Activated CD8-positive, alpha-beta T cell treated with anti-CD3 and anti-CD28 coated beads, Interleukin-2, amount 10 ng/mL, durations not matched to agents 7 days and 5 days (primary cell): Measurements from ENCODE around the gene HCRT. TPM values are rescaled to one million over a fixed set of nuclear protein-coding genes. Genes with fewer than 3 reads are reported as not detected.
A peak's percentile ranks its signal among the peaks of the same experiment; 100 is the strongest.
"Not testable (repeated sequence)": the region's sequence is repeated elsewhere in the genome, so short reads cannot be mapped to it uniquely, and the experiment has no call there.

Source experiments
- ATAC-seq: fragments of 150-1000 bp; cut with Tn5 transposase; one replicate; pipeline ENCODE4 v1.10.0; 2021; ENCODE audit warnings: moderate library complexity
- CTCF ChIA-PET: fragments of 350-600 bp; sonication (Branson Sonifier 250); formaldehyde crosslinking; loops from one replicate; lab custom pipeline; 2021; ENCODE audit warnings: antibody characterized with exemption; lab: Charles Lee
- POLR2A ChIA-PET: fragments of 350-600 bp; sonication (Branson Sonifier 250); formaldehyde crosslinking; loops from one replicate; lab custom pipeline; 2021; ENCODE audit warnings: antibody characterized with exemption; lab: Charles Lee
- DNase-seq: peaks from one replicate; pipeline ENCODE4 v3.0.0-alpha.2; 2020
- H3K27ac Mint-ChIP-seq: one replicate; pipeline ENCODE4 v1.8.0; 2021; ENCODE audit warnings: mild to moderate bottlenecking, mixed read lengths
- H3K27me3 Mint-ChIP-seq: one replicate; pipeline ENCODE4 v1.8.0; 2021; ENCODE audit warnings: low read depth, mixed read lengths
- H3K36me3 Mint-ChIP-seq: one replicate; pipeline ENCODE4 v1.8.0; 2021; ENCODE audit warnings: low read depth, mixed read lengths
- H3K4me1 Mint-ChIP-seq: one replicate; pipeline ENCODE4 v1.8.0; 2021; ENCODE audit warnings: low read depth, mixed read lengths
- H3K4me3 Mint-ChIP-seq: one replicate; pipeline ENCODE4 v1.8.0; 2021; ENCODE audit warnings: mild to moderate bottlenecking, mixed read lengths
- H3K9me3 Mint-ChIP-seq: one replicate; pipeline ENCODE4 v1.8.0; 2022; ENCODE audit warnings: mixed read lengths; ENCODE audit not compliant: insufficient read depth
- total RNA-seq, 2 experiments: library from RNA; stranded (reverse); gene quantifications; one replicate each; pipeline ENCODE4 v1.2.3, GENCODE V29; 2021

The HCRT gene
- total RNA-seq, 2 experiments from 2014 or later: not detected

- DNase-seq, H3K9me3 Mint-ChIP-seq, H3K27ac Mint-ChIP-seq, H3K4me3 Mint-ChIP-seq, POLR2A ChIA-PET, H3K36me3 Mint-ChIP-seq, ATAC-seq: not testable (repeated sequence)
- H3K4me1 Mint-ChIP-seq: peaks cover 46% of the 10 kb centered on the region
- H3K27me3 Mint-ChIP-seq: peaks cover 10% of the 10 kb centered on the region
- CTCF ChIA-PET: interaction anchor here (7.2 kb wide), 1 partner anchor 10 kb away, joined by 72 read pairs; the partner anchor contains the start of gene GHDC
Observed at GRCh38 chr17:42186191-42186590, 939 bp upstream of the HCRT start.

- Mint-ChIP-seq H3K27me3 (peaks cover 13% of the 10 kb centered on the region), H3K9me3 (no peaks in the 10 kb centered on the region), H3K36me3 (no peaks in the 10 kb centered on the region), H3K27ac (no peak overlapping the region), H3K4me1 (peaks cover 49% of the 10 kb centered on the region), H3K4me3 (no peak overlapping the region)
- ChIA-PET CTCF (interaction anchor here (2.4 to 7.2 kb wide), 2 partner anchors 11 to 37 kb away, joined by 10 to 72 read pairs; partner anchors contain the start of gene GHDC), POLR2A (interaction anchor here (1.0 kb wide), 1 partner anchor 16 kb away, joined by 3 read pairs; no protein-coding TSS in a partner anchor)
- no peak for DNase-seq
- no peak for ATAC-seq
Observed at GRCh38 chr17:42185621-42185930, 324 bp upstream of the HCRT start.

GRCh38 chr17:42183741-42184711 is 1.2 kb downstream of the HCRT start:
- Mint-ChIP-seq H3K27me3 (peaks cover 27% of the 10 kb centered on the region), H3K4me1 (peaks cover 55% of the 10 kb centered on the region), H3K4me3 (peak overlapping the region; percentile 82), H3K36me3 (no peaks in the 10 kb centered on the region), H3K9me3 (no peaks in the 10 kb centered on the region), H3K27ac (peak overlapping the region; percentile 80)
- CTCF ChIA-PET: interaction anchor here (0.6 to 7.2 kb wide), 10 partner anchors 10 to 223 kb away, joined by 3 to 72 read pairs (median 4); partner anchors contain the start of genes GHDC and NKIRAS2
- peak; percentile 71 for ATAC-seq
- DNase-seq: peak; percentile 80
- POLR2A ChIA-PET: interaction anchor here (0.6 to 1.4 kb wide), 5 partner anchors 10 to 233 kb away, joined by 3 to 5 read pairs (median 3); no protein-coding TSS in a partner anchor

GRCh38 chr17:42182927-42183734 is 2.1 kb downstream of the HCRT start:
- POLR2A ChIA-PET: interaction anchor here (0.8 to 1.4 kb wide), 3 partner anchors 10 to 217 kb away, joined by 3 to 4 read pairs (median 3); no protein-coding TSS in a partner anchor
- Mint-ChIP-seq H3K4me1 (peaks cover 55% of the 10 kb centered on the region), H3K36me3 (no peaks in the 10 kb centered on the region), H3K4me3 (peak overlapping the region; percentile 82), H3K9me3 (no peaks in the 10 kb centered on the region), H3K27me3 (peaks cover 27% of the 10 kb centered on the region), H3K27ac (peak overlapping the region; percentile 70)
- DNase-seq (no peak), ATAC-seq (no peak)
- CTCF ChIA-PET: interaction anchor here (0.6 to 7.2 kb wide), 9 partner anchors 9 to 223 kb away, joined by 3 to 72 read pairs (median 4); partner anchors contain the start of genes GHDC and NKIRAS2

GRCh38 chr17:42181851-42182207 is 3.4 kb downstream of the HCRT start:
- no peak overlapping the region for H3K27ac Mint-ChIP-seq
- H3K4me1 Mint-ChIP-seq: peaks cover 52% of the 10 kb centered on the region
- DNase-seq (no peak), ATAC-seq (no peak)
- H3K4me3 Mint-ChIP-seq: peak overlapping the region; percentile 46
- no peaks in the 10 kb centered on the region for H3K36me3 Mint-ChIP-seq
- H3K9me3 Mint-ChIP-seq: no peaks in the 10 kb centered on the region
- POLR2A ChIA-PET: interaction anchor here (1.0 to 1.4 kb wide), 3 partner anchors 13 to 70 kb away, joined by 3 to 6 read pairs (median 4); partner anchors contain the start of genes DHX58 and GHDC
- H3K27me3 Mint-ChIP-seq: peaks cover 30% of the 10 kb centered on the region
- CTCF ChIA-PET: interaction anchor here (0.7 to 7.2 kb wide), 26 partner anchors 14 to 250 kb away, joined by 3 to 72 read pairs (median 6); partner anchors contain the start of genes CNP, DHX58, GHDC and STAT5A

- ChIA-PET POLR2A (interaction anchor here (1.0 to 2.3 kb wide), 5 partner anchors 13 to 69 kb away, joined by 3 to 6 read pairs (median 5); partner anchors contain the start of genes DHX58, GHDC, KAT2A and RAB5C), CTCF (interaction anchor here (0.7 to 7.2 kb wide), 31 partner anchors 15 to 250 kb away, joined by 3 to 72 read pairs (median 5); partner anchors contain the start of genes C17orf113, CNP, DHX58 and DNAJC7)
- DNase-seq (peak; percentile 89), ATAC-seq (peak; percentile 66)
- Mint-ChIP-seq H3K36me3 (no peaks in the 10 kb centered on the region), H3K9me3 (no peaks in the 10 kb centered on the region), H3K27ac (no peak within 1 kb of the TSS), H3K4me3 (peak within 1 kb of the TSS; percentile 46), H3K4me1 (peaks cover 52% of the 10 kb centered on the region), H3K27me3 (peaks cover 30% of the 10 kb centered on the region)
Observed at GRCh38 chr17:42180922-42181850, 4.1 kb downstream of the HCRT start, which contains the start of gene KCNH4. Gene KCNH4, minus strand, starts transcription at chr17:42181142. Its CDS starts 197 bp downstream, at chr17:42180945.

GRCh38 chr17:42180411-42180921 is 4.8 kb downstream of the HCRT start:
- Mint-ChIP-seq H3K4me3 (peak overlapping the region; percentile 42), H3K4me1 (peaks cover 52% of the 10 kb centered on the region), H3K9me3 (no peaks in the 10 kb centered on the region), H3K27me3 (peaks cover 30% of the 10 kb centered on the region), H3K36me3 (no peaks in the 10 kb centered on the region), H3K27ac (no peak overlapping the region)
- POLR2A ChIA-PET: interaction anchor here (1.4 to 2.3 kb wide), 4 partner anchors 14 to 60 kb away, joined by 3 to 6 read pairs (median 6); partner anchors contain the start of genes GHDC, KAT2A and RAB5C
- DNase-seq (no peak), ATAC-seq (no peak)
- CTCF ChIA-PET: interaction anchor here (1.3 to 7.2 kb wide), 11 partner anchors 16 to 163 kb away, joined by 3 to 72 read pairs (median 5); partner anchors contain the start of genes C17orf113, DHX58, DNAJC7 and GHDC

GRCh38 chr17:42179911-42180410 is 5.3 kb downstream of the HCRT start:
- Mint-ChIP-seq H3K9me3 (no peaks in the 10 kb centered on the region), H3K27ac (no peak overlapping the region), H3K4me3 (peak overlapping the region; percentile 42), H3K36me3 (no peaks in the 10 kb centered on the region), H3K4me1 (peaks cover 50% of the 10 kb centered on the region), H3K27me3 (peaks cover 30% of the 10 kb centered on the region)
- DNase-seq: peak; percentile 60
- CTCF ChIA-PET: interaction anchor here (0.7 to 7.2 kb wide), 11 partner anchors 16 to 162 kb away, joined by 3 to 72 read pairs (median 5); partner anchors contain the start of genes C17orf113, DHX58, DNAJC7 and GHDC
- no peak for ATAC-seq
- POLR2A ChIA-PET: interaction anchor here (1.4 to 2.3 kb wide), 4 partner anchors 13 to 59 kb away, joined by 4 to 6 read pairs (median 6); partner anchors contain the start of genes GHDC, KAT2A and RAB5C

GRCh38 chr17:42179335-42179734 is 5.9 kb downstream of the HCRT start:
- H3K9me3 Mint-ChIP-seq: no peaks in the 10 kb centered on the region
- no peak overlapping the region for H3K27ac Mint-ChIP-seq
- POLR2A ChIA-PET: interaction anchor here (1.4 to 2.3 kb wide), 4 partner anchors 12 to 59 kb away, joined by 4 to 6 read pairs (median 6); partner anchors contain the start of genes GHDC, KAT2A and RAB5C
- DNase-seq (no peak), ATAC-seq (no peak)
- H3K4me1 Mint-ChIP-seq: peaks cover 43% of the 10 kb centered on the region
- H3K27me3 Mint-ChIP-seq: peaks cover 30% of the 10 kb centered on the region
- no peaks in the 10 kb centered on the region for H3K36me3 Mint-ChIP-seq
- CTCF ChIA-PET: interaction anchor here (0.7 to 7.2 kb wide), 6 partner anchors 16 to 159 kb away, joined by 3 to 72 read pairs (median 4); partner anchors contain the start of genes C17orf113, GHDC and NKIRAS2
- no peak overlapping the region for H3K4me3 Mint-ChIP-seq
